ENCODE measurements around the gene ITM2C. TPM values are rescaled to one million over a fixed set of nuclear protein-coding genes. Genes with fewer than 3 reads are reported as not detected.

The ITM2C gene
- total and polyA plus RNA-seq, 5 experiments from 2014 or later = 30.9 to 56.7 (median 38.7) TPM

- Mint-ChIP-seq H3K4me1 (peaks cover 7 to 16% (median 10%) of the 10 kb centered on the region in 4 donors), H3K9me3 (peaks cover 0 to 2% (median 0%) of the 10 kb centered on the region in 9 donors), H3K27me3 (peaks cover 15 to 52% (median 34%) of the 10 kb centered on the region in 5 donors), H3K36me3 (no peaks in the 10 kb centered on the region), H3K4me3 (peak overlapping the region in 7 of 10 donors; percentile 19 to 64 (median 56)), H3K27ac (no peak overlapping the region)
- DNase-seq (no peak), ATAC-seq (peak; percentile 43 to 45)
- POLR2A ChIA-PET = no interaction called here
Observed at GRCh38 chr2:230828272-230828961, 36.3 kb upstream of the ITM2C start.

- Mint-ChIP-seq H3K27ac (peak overlapping the region in 1 of 10 donors; percentile 29), H3K36me3 (no peaks in the 10 kb centered on the region), H3K4me1 (peaks cover 6 to 15% (median 8%) of the 10 kb centered on the region in 4 donors), H3K4me3 (peak overlapping the region in 6 of 10 donors; percentile 10 to 58 (median 39)), H3K27me3 (peaks cover 15 to 52% (median 34%) of the 10 kb centered on the region in 5 donors), H3K9me3 (peaks cover 0 to 2% (median 0%) of the 10 kb centered on the region in 9 donors)
- DNase-seq (no peak), ATAC-seq (no peak)
- POLR2A ChIA-PET = no interaction called here
Observed at GRCh38 chr2:230829293-230829692, 35.4 kb upstream of the ITM2C start.

GRCh38 chr2:230829959-230830358, 34.8 kb upstream of the ITM2C start:
- Mint-ChIP-seq H3K4me3 (peak overlapping the region in 2 of 10 donors; percentile 1 to 23), H3K9me3 (peaks cover 0 to 2% (median 0%) of the 10 kb centered on the region in 9 donors), H3K36me3 (no peaks in the 10 kb centered on the region), H3K27ac (no peak overlapping the region), H3K27me3 (peaks cover 14 to 52% (median 32%) of the 10 kb centered on the region in 5 donors), H3K4me1 (peaks cover 0 to 10% (median 5%) of the 10 kb centered on the region in 4 donors)
- no peak for ATAC-seq
- POLR2A ChIA-PET = no interaction called here
- no peak for DNase-seq

- Mint-ChIP-seq H3K27ac (no peak overlapping the region), H3K36me3 (no peaks in the 10 kb centered on the region), H3K4me1 (peaks cover 0 to 10% (median 5%) of the 10 kb centered on the region in 4 donors), H3K9me3 (peaks cover 0 to 2% (median 0%) of the 10 kb centered on the region in 9 donors), H3K4me3 (no peak overlapping the region), H3K27me3 (peaks cover 14 to 52% (median 32%) of the 10 kb centered on the region in 5 donors)
- POLR2A ChIA-PET = no interaction called here
- DNase-seq (no peak), ATAC-seq (no peak)
Observed at GRCh38 chr2:230830428-230830827, 34.3 kb upstream of the ITM2C start.

- peaks cover 0 to 15% (median 8%) of the 10 kb centered on the region in 9 donors for H3K9me3 Mint-ChIP-seq
- H3K27ac Mint-ChIP-seq = no peak overlapping the region
- DNase-seq (no peak), ATAC-seq (no peak)
- H3K4me1 Mint-ChIP-seq = peaks cover 0 to 5% (median 2%) of the 10 kb centered on the region in 4 donors
- peaks cover 0 to 12% (median 0%) of the 10 kb centered on the region in 3 donors for H3K36me3 Mint-ChIP-seq
- peaks cover 0 to 8% (median 3%) of the 10 kb centered on the region in 5 donors for H3K27me3 Mint-ChIP-seq
- H3K4me3 Mint-ChIP-seq = no peak overlapping the region
- POLR2A ChIA-PET = interaction anchor here (0.6 to 1.3 kb wide), 3 partner anchors 16 to 613 kb away, joined by 3 read pairs; no protein-coding TSS in a partner anchor
Observed at GRCh38 chr2:230840301-230840700, 24.4 kb upstream of the ITM2C start.

- peaks cover 0 to 5% (median 2%) of the 10 kb centered on the region in 4 donors for H3K4me1 Mint-ChIP-seq
- POLR2A ChIA-PET = no interaction called here
- H3K9me3 Mint-ChIP-seq = peaks cover 0 to 15% (median 6%) of the 10 kb centered on the region in 9 donors
- no peak for DNase-seq
- peaks cover 0 to 12% (median 0%) of the 10 kb centered on the region in 3 donors for H3K36me3 Mint-ChIP-seq
- H3K4me3 Mint-ChIP-seq = no peak overlapping the region
- no peak overlapping the region for H3K27ac Mint-ChIP-seq
- peaks cover 0 to 13% (median 5%) of the 10 kb centered on the region in 5 donors for H3K27me3 Mint-ChIP-seq
- ATAC-seq = no peak
Observed at GRCh38 chr2:230842473-230842872, 22.3 kb upstream of the ITM2C start.

- no peak for DNase-seq
- Mint-ChIP-seq H3K27ac (no peak overlapping the region), H3K4me3 (no peak overlapping the region), H3K9me3 (peaks cover 0 to 9% (median 4%) of the 10 kb centered on the region in 9 donors), H3K27me3 (peaks cover 0 to 15% (median 7%) of the 10 kb centered on the region in 5 donors), H3K4me1 (peaks cover 2 to 8% (median 6%) of the 10 kb centered on the region in 4 donors), H3K36me3 (peaks cover 0 to 12% (median 0%) of the 10 kb centered on the region in 3 donors)
- no peak for ATAC-seq
- POLR2A ChIA-PET = no interaction called here
Observed at GRCh38 chr2:230843132-230843531, 21.6 kb upstream of the ITM2C start.

GRCh38 chr2:230846360-230846759, 18.4 kb upstream of the ITM2C start:
- Mint-ChIP-seq H3K4me3 (no peak overlapping the region), H3K9me3 (peaks cover 0 to 2% (median 0%) of the 10 kb centered on the region in 9 donors), H3K4me1 (peaks cover 5 to 16% (median 6%) of the 10 kb centered on the region in 4 donors), H3K27me3 (peaks cover 7 to 19% (median 12%) of the 10 kb centered on the region in 5 donors), H3K36me3 (peaks cover 0 to 4% (median 0%) of the 10 kb centered on the region in 3 donors), H3K27ac (no peak overlapping the region)
- POLR2A ChIA-PET = interaction anchor here (0.5 to 1.5 kb wide), 3 partner anchors 21 to 142 kb away, joined by 3 to 5 read pairs (median 5); no protein-coding TSS in a partner anchor
- ATAC-seq = no peak
- DNase-seq = no peak

GRCh38 chr2:230847883-230848388, 16.8 kb upstream of the ITM2C start:
- H3K9me3 Mint-ChIP-seq = peaks cover 0 to 2% (median 0%) of the 10 kb centered on the region in 9 donors
- POLR2A ChIA-PET = interaction anchor here (0.7 to 1.8 kb wide), 2 partner anchors 20 to 140 kb away, joined by 4 read pairs; no protein-coding TSS in a partner anchor
- DNase-seq (peak; percentile 72 to 92 (median 82)), ATAC-seq (peak; percentile 95 to 97)
- peak overlapping the region in 1 of 10 donors; percentile 71 for H3K27ac Mint-ChIP-seq
- H3K27me3 Mint-ChIP-seq = peaks cover 8 to 23% (median 12%) of the 10 kb centered on the region in 5 donors
- H3K36me3 Mint-ChIP-seq = peaks cover 0 to 4% (median 0%) of the 10 kb centered on the region in 3 donors
- H3K4me1 Mint-ChIP-seq = peaks cover 5 to 16% (median 6%) of the 10 kb centered on the region in 4 donors
- no peak overlapping the region for H3K4me3 Mint-ChIP-seq

- peaks cover 4 to 31% (median 10%) of the 10 kb centered on the region in 5 donors for H3K27me3 Mint-ChIP-seq
- ATAC-seq (peak; percentile 53 to 66), DNase-seq (peak; percentile 40 to 80 (median 63))
- H3K36me3 Mint-ChIP-seq = peaks cover 0 to 4% (median 0%) of the 10 kb centered on the region in 3 donors
- peak overlapping the region in 2 of 10 donors; percentile 18 to 25 for H3K4me3 Mint-ChIP-seq
- H3K9me3 Mint-ChIP-seq = peaks cover 0 to 2% (median 0%) of the 10 kb centered on the region in 9 donors
- peak overlapping the region in 4 of 10 donors; percentile 33 to 77 (median 64) for H3K27ac Mint-ChIP-seq
- peaks cover 5 to 16% (median 6%) of the 10 kb centered on the region in 4 donors for H3K4me1 Mint-ChIP-seq
- POLR2A ChIA-PET = interaction anchor here (0.9 kb wide), 1 partner anchor 137 kb away, joined by 4 read pairs; no protein-coding TSS in a partner anchor
Observed at GRCh38 chr2:230849633-230850357, 14.9 kb upstream of the ITM2C start.

- peaks cover 0 to 4% (median 0%) of the 10 kb centered on the region in 3 donors for H3K36me3 Mint-ChIP-seq
- H3K9me3 Mint-ChIP-seq = peaks cover 0 to 2% (median 0%) of the 10 kb centered on the region in 9 donors
- peak overlapping the region in 3 of 10 donors; percentile 59 to 77 (median 68) for H3K27ac Mint-ChIP-seq
- H3K4me1 Mint-ChIP-seq = peaks cover 5 to 16% (median 6%) of the 10 kb centered on the region in 4 donors
- DNase-seq = no peak
- no peak for ATAC-seq
- peaks cover 4 to 29% (median 10%) of the 10 kb centered on the region in 5 donors for H3K27me3 Mint-ChIP-seq
- POLR2A ChIA-PET = no interaction called here
- peak overlapping the region in 1 of 10 donors; percentile 25 for H3K4me3 Mint-ChIP-seq
Observed at GRCh38 chr2:230850358-230850658, 14.4 kb upstream of the ITM2C start.

- POLR2A ChIA-PET = interaction anchor here (1.5 kb wide), 1 partner anchor 14 kb away, joined by 3 read pairs; no protein-coding TSS in a partner anchor
- DNase-seq (no peak), ATAC-seq (no peak)
- Mint-ChIP-seq H3K4me1 (peaks cover 5 to 16% (median 6%) of the 10 kb centered on the region in 4 donors), H3K27ac (no peak overlapping the region), H3K36me3 (peaks cover 0 to 4% (median 0%) of the 10 kb centered on the region in 3 donors), H3K4me3 (no peak overlapping the region), H3K9me3 (peaks cover 0 to 2% (median 0%) of the 10 kb centered on the region in 9 donors), H3K27me3 (peaks cover 4 to 28% (median 12%) of the 10 kb centered on the region in 5 donors)
Observed at GRCh38 chr2:230852113-230852512, 12.6 kb upstream of the ITM2C start.

All from naive thymus-derived CD8-positive, alpha-beta T cell (primary cell).